H54 (cell line): ENCODE results near the gene ETV3L.
"Not testable (repeated sequence)": the region's sequence is repeated elsewhere in the genome, so short reads cannot be mapped to it uniquely, and the experiment has no call there.

ENCODE experiments used
- DNase-seq: peaks from one replicate; pipeline ENCODE4 v3.0.0; 2011; ENCODE audit warnings: low spot score, mixed read lengths; ENCODE audit not compliant: insufficient read length
- FAIRE-seq: peaks from 3 replicates; lab custom pipeline; 2011; peaks lifted over from hg19 to GRCh38; lab: Jason Lieb, UNC
- POLR2A ChIP-seq: IDR thresholded peaks from 2 replicates; pipeline ENCODE4 v1.6.1; 2011; ENCODE audit warnings: low read depth, mild to moderate bottlenecking, low read length

The ETV3L gene

GRCh38 chr1:157105988-157106812 lies 6.6 kb upstream of the ETV3L start:
- TF ChIP-seq POLR2A = no peak; the same call in 1 of the 2 replicates
- no peak for FAIRE-seq
- DNase-seq = peak; percentile 93

- no peak for TF ChIP-seq POLR2A
- DNase-seq = no peak
- FAIRE-seq = no peak
These were observed 5.8 kb upstream of the ETV3L start for GRCh38 chr1:157105298-157105987.

- FAIRE-seq (no peak), DNase-seq (peak; percentile 36)
- TF ChIP-seq POLR2A = no peak
These were observed 5.1 kb upstream of the ETV3L start for GRCh38 chr1:157104598-157105293.

GRCh38 chr1:157103268-157103667 lies 3.7 kb upstream of the ETV3L start:
- FAIRE-seq (no peak), DNase-seq (no peak)
- TF ChIP-seq POLR2A = no peak

GRCh38 chr1:157101149-157101548 lies 1.5 kb upstream of the ETV3L start:
- TF ChIP-seq POLR2A = no peak
- FAIRE-seq = no peak
- no peak for DNase-seq

GRCh38 chr1:157098987-157099632 lies 498 bp downstream of the ETV3L start:
- FAIRE-seq = not testable (repeated sequence)

GRCh38 chr1:157098519-157098918 lies 1.1 kb downstream of the ETV3L start:
- no peak for TF ChIP-seq POLR2A
- DNase-seq = no peak
- FAIRE-seq = no peak

More at GRCh38 chr1:157098987-157099632, 498 bp downstream of the ETV3L start:
- DNase-seq = not testable (repeated sequence)

- DNase-seq (no peak), FAIRE-seq (no peak)
- TF ChIP-seq POLR2A = no peak
These were observed 1.9 kb downstream of the ETV3L start for GRCh38 chr1:157097692-157098091.

GRCh38 chr1:157096881-157097280 lies 2.7 kb downstream of the ETV3L start:
- no peak for TF ChIP-seq POLR2A
- DNase-seq (no peak), FAIRE-seq (no peak)

- no peak for TF ChIP-seq POLR2A
- FAIRE-seq (no peak), DNase-seq (no peak)
These were observed 4.1 kb downstream of the ETV3L start for GRCh38 chr1:157095551-157095950.

GRCh38 chr1:157095091-157095490 lies 4.5 kb downstream of the ETV3L start:
- FAIRE-seq = no peak
- TF ChIP-seq POLR2A = no peak
- no peak for DNase-seq

GRCh38 chr1:157092831-157093230 lies 6.8 kb downstream of the ETV3L start:
- FAIRE-seq (no peak), DNase-seq (no peak)
- no peak for TF ChIP-seq POLR2A

- no peak for DNase-seq
- TF ChIP-seq POLR2A = no peak
These were observed 7.8 kb downstream of the ETV3L start for GRCh38 chr1:157091668-157092273.

More at GRCh38 chr1:157091668-157092273, 7.8 kb downstream of the ETV3L start:
- FAIRE-seq = no peak
